PC-3 (cell line): ENCODE measurements around the gene KBTBD7. TPM values are rescaled to one million over a fixed set of nuclear protein-coding genes. Genes with fewer than 3 reads are reported as not detected.

ENCODE experiments used
- ATAC-seq: fragments of 200-7000 bp; cut with Tn5 transposase; 2 replicates; pipeline ENCODE4 v1.9.1; 2020; ENCODE audit warnings: mild to moderate bottlenecking, moderate library complexity
- BruUV-seq: library from RNA; stranded (reverse); fragments of 400-500 nt; replicated peaks from 2 replicates; lab custom pipeline; 2021; lab: Mats Ljungman, UMichigan
- CTCF ChIA-PET: fragments of 300-600 bp; sonication (Branson Sonifier 250); formaldehyde crosslinking; loops from one replicate; lab custom pipeline; 2022; ENCODE audit warnings: antibody characterized with exemption; lab: Charles Lee
- POLR2A ChIA-PET: fragments of 300-600 bp; sonication (Branson Sonifier 250); formaldehyde crosslinking; loops from one replicate; lab custom pipeline; 2022; ENCODE audit warnings: antibody characterized with exemption; ENCODE audit not compliant: unreplicated experiment; lab: Charles Lee
- DNase-seq: peaks from one replicate; pipeline ENCODE4 v3.0.0-alpha.2; 2015
- H2AFZ ChIP-seq: fragments of 300-600 bp; sonication (generic); 2 replicates; pipeline ENCODE4 v1.6.0; 2016; ENCODE audit warnings: antibody characterized with exemption, low read length
- H3F3A ChIP-seq: fragments of 300-600 bp; sonication (generic); one replicate; pipeline ENCODE4 v1.6.0; 2017; ENCODE audit warnings: antibody characterized with exemption, low read length, control low read depth, mild to moderate bottlenecking; ENCODE audit not compliant: unreplicated experiment
- H3K27ac ChIP-seq: fragments of 300-600 bp; sonication (generic); 2 replicates; pipeline ENCODE4 v1.5.1; 2016; ENCODE audit warnings: mild to moderate bottlenecking, low read length
- H3K27me3 ChIP-seq: fragments of 300-600 bp; sonication (generic); 2 replicates; pipeline ENCODE4 v1.6.1; 2016; ENCODE audit warnings: low read length, mixed read lengths
- H3K36me3 ChIP-seq: fragments of 300-600 bp; sonication (generic); 2 replicates; pipeline ENCODE4 v1.6.1; 2016; ENCODE audit warnings: low read depth, mixed run types, low read length, mixed read lengths
- H3K4me1 ChIP-seq: fragments of 300-600 bp; sonication (generic); 2 replicates; pipeline ENCODE4 v1.5.1; 2016; ENCODE audit warnings: low read length; ENCODE audit not compliant: insufficient read depth
- H3K4me2 ChIP-seq: fragments of 300-600 bp; sonication (generic); 2 replicates; pipeline ENCODE4 v1.6.0; 2016; ENCODE audit warnings: low read length
- H3K4me3 ChIP-seq: fragments of 300-600 bp; sonication (generic); 2 replicates; pipeline ENCODE4 v1.5.1; 2016; ENCODE audit warnings: mild to moderate bottlenecking, low read length, mixed read lengths
- H3K79me2 ChIP-seq: fragments of 300-600 bp; sonication (generic); 2 replicates; pipeline ENCODE4 v1.6.1; 2017; ENCODE audit warnings: low read length, mixed read lengths
- H3K9ac ChIP-seq: fragments of 300-600 bp; sonication (generic); 2 replicates; pipeline ENCODE4 v1.6.0; 2016; ENCODE audit warnings: mild to moderate bottlenecking, low read length
- H3K9me2 ChIP-seq: fragments of 300-600 bp; sonication (generic); replicated peaks from 2 replicates; pipeline ENCODE4 v1.6.1; 2016; ENCODE audit warnings: mixed run types, low read length, mixed read lengths
- H3K9me3 ChIP-seq: fragments of 300-600 bp; sonication (generic); 2 replicates; pipeline ENCODE4 v1.6.1; 2016; ENCODE audit warnings: low read length, mixed read lengths
- H4K20me1 ChIP-seq: fragments of 300-600 bp; sonication (generic); 2 replicates; pipeline ENCODE4 v1.6.1; 2016; ENCODE audit warnings: low read length, mixed read lengths
- EZH2 ChIP-seq: fragments of 300-600 bp; sonication (generic); IDR thresholded peaks from one replicate; pipeline ENCODE4 v1.6.1; 2017; ENCODE audit warnings: antibody characterized with exemption, mild to moderate bottlenecking, low read length; ENCODE audit not compliant: unreplicated experiment
- EZH2phosphoT487 ChIP-seq: fragments of 300-600 bp; sonication (generic); IDR thresholded peaks from 2 replicates; pipeline ENCODE4 v1.6.1; 2018; ENCODE audit warnings: mild to moderate bottlenecking, antibody characterized with exemption, low read length, borderline replicate concordance
- intact Hi-C: fragments of 100-400 bp; cut with micrococcal nuclease; formaldehyde crosslinking; loops from 2 replicates; pipeline ENCODE4 v1.9.0; 2023
- total RNA-seq: library from RNA; depleted of rRNA; stranded (reverse); fragments of >200 nt; gene quantifications from 2 replicates; pipeline ENCODE4 v1.2.3, GENCODE V29; 2014
- TF ChIP-seq, protein P1 (sequence below): fragments of 300-600 bp; sonication (generic); conservative IDR thresholded peaks from 2 replicates; pipeline ENCODE4 v1.5.1; 2017; ENCODE audit warnings: antibody characterized with exemption, low read depth, mild to moderate bottlenecking, low read length

The KBTBD7 gene
- total RNA-seq, 1 experiment from 2014 or later, result 1.6 TPM

DNA sequence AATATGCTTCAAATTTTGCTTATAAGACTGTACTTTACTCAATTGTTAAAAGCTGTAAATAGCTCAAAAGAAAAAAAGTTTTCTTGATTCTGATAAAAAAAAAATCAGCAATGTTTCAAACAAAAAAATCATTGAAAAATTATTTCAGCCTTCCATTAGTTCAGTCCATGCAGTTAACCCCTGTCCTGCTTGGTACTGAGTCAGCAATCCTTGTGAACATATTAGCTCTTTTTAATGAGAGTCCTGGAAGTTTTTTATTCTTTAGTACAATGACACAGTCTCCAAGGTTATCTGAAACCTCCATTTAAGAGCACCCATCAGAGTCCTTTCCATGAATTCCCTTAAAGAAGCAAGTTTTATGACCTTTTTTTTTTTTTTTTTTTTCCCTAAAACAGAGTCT is 40.3 kb downstream of the KBTBD7 start:
- Histone ChIP-seq H3K4me1 (no peaks in the 10 kb centered on the region), H3K27ac (no peak overlapping the region), H3K27me3 (no peaks in the 10 kb centered on the region), H3K4me3 (no peak overlapping the region), H3K9me3 (peaks cover 28% of the 10 kb centered on the region), H3K79me2 (no peaks in the 10 kb centered on the region), H2AFZ (no peak overlapping the region), H4K20me1 (no peaks in the 10 kb centered on the region), H3F3A (no peaks in the 10 kb centered on the region), H3K4me2 (no peak overlapping the region), H3K36me3 (peaks cover 10% of the 10 kb centered on the region; the same call in 1 of the 2 replicates), H3K9ac (no peak overlapping the region), H3K9me2 (no peaks in the 10 kb centered on the region)
- TF ChIP-seq EZH2phosphoT487 (no peak), EZH2 (no peak)
- TF ChIP-seq, protein P1, sequence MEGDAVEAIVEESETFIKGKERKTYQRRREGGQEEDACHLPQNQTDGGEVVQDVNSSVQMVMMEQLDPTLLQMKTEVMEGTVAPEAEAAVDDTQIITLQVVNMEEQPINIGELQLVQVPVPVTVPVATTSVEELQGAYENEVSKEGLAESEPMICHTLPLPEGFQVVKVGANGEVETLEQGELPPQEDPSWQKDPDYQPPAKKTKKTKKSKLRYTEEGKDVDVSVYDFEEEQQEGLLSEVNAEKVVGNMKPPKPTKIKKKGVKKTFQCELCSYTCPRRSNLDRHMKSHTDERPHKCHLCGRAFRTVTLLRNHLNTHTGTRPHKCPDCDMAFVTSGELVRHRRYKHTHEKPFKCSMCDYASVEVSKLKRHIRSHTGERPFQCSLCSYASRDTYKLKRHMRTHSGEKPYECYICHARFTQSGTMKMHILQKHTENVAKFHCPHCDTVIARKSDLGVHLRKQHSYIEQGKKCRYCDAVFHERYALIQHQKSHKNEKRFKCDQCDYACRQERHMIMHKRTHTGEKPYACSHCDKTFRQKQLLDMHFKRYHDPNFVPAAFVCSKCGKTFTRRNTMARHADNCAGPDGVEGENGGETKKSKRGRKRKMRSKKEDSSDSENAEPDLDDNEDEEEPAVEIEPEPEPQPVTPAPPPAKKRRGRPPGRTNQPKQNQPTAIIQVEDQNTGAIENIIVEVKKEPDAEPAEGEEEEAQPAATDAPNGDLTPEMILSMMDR, result no peak
- intact Hi-C loops, result no loop called here
- ChIA-PET POLR2A (no interaction called here), CTCF (no interaction called here)
- BruUV-seq, result no TSS peak
- ATAC-seq (no peak), DNase-seq (no peak)

DNA sequence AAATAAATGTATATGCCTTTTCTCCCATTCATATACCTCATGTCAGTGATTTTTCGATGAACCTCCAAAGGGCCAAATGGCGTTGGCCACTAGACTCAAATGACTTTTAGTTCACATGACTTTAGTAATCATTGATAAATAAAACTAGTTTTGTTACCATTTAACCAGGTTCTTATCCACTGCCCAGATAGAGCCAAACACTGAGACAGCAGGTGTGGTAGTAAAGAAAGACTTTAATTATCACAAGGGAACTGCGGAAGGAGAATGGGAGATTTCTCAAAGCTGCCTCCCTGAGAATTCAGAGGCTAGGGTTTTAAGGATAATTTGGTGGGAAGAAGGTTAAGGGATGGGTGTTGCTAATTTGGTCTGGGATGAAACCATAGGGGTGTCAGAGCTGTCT is 42.4 kb downstream of the KBTBD7 start:
- CTCF ChIA-PET, result no interaction called here
- no peak overlapping the region for H3K27ac ChIP-seq
- no peaks in the 10 kb centered on the region for H3K27me3 ChIP-seq
- peaks cover 43% of the 10 kb centered on the region for H3K9me3 ChIP-seq
- no peak for TF ChIP-seq EZH2
- TF ChIP-seq, protein P1, result no peak
- no peak for TF ChIP-seq EZH2phosphoT487
- H3K9ac ChIP-seq, result no peak overlapping the region
- no peaks in the 10 kb centered on the region for H3F3A ChIP-seq
- ATAC-seq, result no peak
- intact Hi-C loops, result no loop called here
- H3K9me2 ChIP-seq, result no peaks in the 10 kb centered on the region
- H3K4me3 ChIP-seq, result no peak overlapping the region
- no peaks in the 10 kb centered on the region for H3K79me2 ChIP-seq
- H2AFZ ChIP-seq, result no peak overlapping the region
- DNase-seq, result no peak
- BruUV-seq, result no TSS peak
- H4K20me1 ChIP-seq, result no peaks in the 10 kb centered on the region
- H3K4me1 ChIP-seq, result no peaks in the 10 kb centered on the region
- peaks cover 13% of the 10 kb centered on the region; the same call in 1 of the 2 replicates for H3K36me3 ChIP-seq
- H3K4me2 ChIP-seq, result no peak overlapping the region
- POLR2A ChIA-PET, result no interaction called here

DNA sequence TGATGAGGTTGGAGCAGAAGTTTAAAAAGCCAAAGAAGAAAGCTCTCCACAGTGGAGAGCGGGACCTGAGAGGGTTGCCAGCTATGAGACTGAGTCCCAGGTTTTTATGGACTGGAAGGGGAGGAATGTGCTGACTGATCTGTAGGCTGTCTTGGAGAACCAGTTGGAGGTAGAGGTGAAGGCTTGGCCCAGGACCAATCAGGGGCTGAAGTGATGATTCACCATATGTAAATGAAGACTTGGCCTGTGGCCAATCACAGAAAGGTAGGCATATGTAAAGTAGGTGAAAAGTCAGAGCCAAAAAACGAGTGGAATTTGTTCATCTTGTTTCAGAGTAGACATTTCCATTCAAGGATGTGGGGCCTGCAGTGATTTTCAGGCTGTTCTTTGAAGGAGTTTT is 44.3 kb downstream of the KBTBD7 start:
- Histone ChIP-seq H3K9me2 (no peaks in the 10 kb centered on the region), H3K9ac (no peak overlapping the region), H3K27me3 (no peaks in the 10 kb centered on the region), H3K4me2 (no peak overlapping the region), H3K36me3 (peaks cover 13% of the 10 kb centered on the region; the same call in 1 of the 2 replicates), H3K27ac (no peak overlapping the region), H3K79me2 (no peaks in the 10 kb centered on the region), H2AFZ (no peak overlapping the region), H3K4me3 (no peak overlapping the region), H3K9me3 (peaks cover 43% of the 10 kb centered on the region), H3K4me1 (no peaks in the 10 kb centered on the region), H3F3A (no peaks in the 10 kb centered on the region), H4K20me1 (no peaks in the 10 kb centered on the region)
- TF ChIP-seq EZH2phosphoT487 (no peak), EZH2 (no peak)
- TF ChIP-seq, protein P1, result no peak
- no TSS peak for BruUV-seq
- ChIA-PET CTCF (no interaction called here), POLR2A (no interaction called here)
- DNase-seq, result no peak
- ATAC-seq, result no peak
- intact Hi-C loops, result no loop called here
